ENCODE results near the gene EGFR. TPM values are rescaled to one million over a fixed set of nuclear protein-coding genes. Genes with fewer than 3 reads are reported as not detected.
"Not testable (repeated sequence)": the region's sequence is repeated elsewhere in the genome, so short reads cannot be mapped to it uniquely, and the experiment has no call there.

Gene EGFR
- total RNA-seq, 1 experiment from 2014 or later, result 0.68 TPM

GRCh38 chr7:55152516-55152915 is 133.7 kb downstream of the EGFR start:
- in situ Hi-C loops (cut with HindIII; ENCODE audit: low sequenced_read_pairs), result no loop called here
- no peak for DNase-seq (ENCODE audit: low spot score)

GRCh38 chr7:55154096-55154495 is 135.3 kb downstream of the EGFR start:
- in situ Hi-C loops (cut with HindIII; ENCODE audit: low sequenced_read_pairs), result no loop called here
- no peak for DNase-seq (ENCODE audit: low spot score)

GRCh38 chr7:55155351-55156117 is 136.7 kb downstream of the EGFR start:
- in situ Hi-C loops (cut with HindIII; ENCODE audit: low sequenced_read_pairs), result no loop called here

GRCh38 chr7:55156919-55157763 is 138.3 kb downstream of the EGFR start:
- in situ Hi-C loops (cut with HindIII; ENCODE audit: low sequenced_read_pairs), result no loop called here
- DNase-seq (ENCODE audit: low spot score), result no peak

More at GRCh38 chr7:55155351-55156117, 136.7 kb downstream of the EGFR start:
- DNase-seq (ENCODE audit: low spot score), result no peak

GRCh38 chr7:55157764-55158105 is 138.9 kb downstream of the EGFR start:
- DNase-seq (ENCODE audit: low spot score), result no peak

DNA sequence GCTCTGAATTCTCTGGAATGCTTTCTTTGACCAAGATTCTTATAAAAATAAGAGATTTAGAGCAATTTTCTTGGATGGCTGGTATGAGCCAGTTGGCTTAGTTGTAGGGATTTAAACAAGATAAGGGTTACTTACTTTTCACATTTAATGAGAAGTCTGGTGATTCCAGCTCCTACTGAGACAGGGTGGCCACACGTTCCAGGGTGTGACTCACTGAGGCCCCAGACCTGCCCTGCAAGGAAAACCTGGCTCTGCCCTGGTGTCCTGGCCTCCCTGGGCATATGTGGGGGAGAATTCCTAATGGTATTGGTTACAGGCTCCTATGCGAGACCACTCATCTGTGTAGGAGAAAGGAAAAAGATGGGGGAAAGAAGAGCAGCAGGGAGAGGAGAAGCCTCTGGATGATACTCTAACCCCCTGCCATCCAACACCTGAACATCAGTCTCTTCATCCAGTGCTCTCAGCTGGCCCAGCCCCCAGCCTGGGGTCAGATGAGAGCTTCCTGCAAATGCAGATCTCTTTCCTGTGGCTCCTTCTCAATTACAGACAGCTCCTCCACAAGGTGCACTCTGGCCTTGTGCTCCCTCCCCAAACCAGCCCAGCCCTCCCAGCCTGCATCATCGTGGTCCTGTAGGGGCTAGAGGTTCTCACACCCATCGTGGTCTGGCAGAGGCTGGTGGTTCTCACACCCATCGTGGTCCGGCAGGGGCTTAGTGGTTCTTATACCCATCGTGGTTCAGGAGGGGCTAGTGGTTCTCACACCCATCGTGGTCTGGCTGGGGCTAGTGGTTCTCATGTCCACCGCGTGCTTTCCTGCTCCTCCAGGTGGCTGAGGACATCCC is 139.9 kb downstream of the EGFR start:
- in situ Hi-C loops (cut with HindIII; ENCODE audit: low sequenced_read_pairs), result no loop called here
- no peak for DNase-seq (ENCODE audit: low spot score)

More at GRCh38 chr7:55157764-55158105, 138.9 kb downstream of the EGFR start:
- in situ Hi-C loops (cut with HindIII; ENCODE audit: low sequenced_read_pairs), result no loop called here

DNA sequence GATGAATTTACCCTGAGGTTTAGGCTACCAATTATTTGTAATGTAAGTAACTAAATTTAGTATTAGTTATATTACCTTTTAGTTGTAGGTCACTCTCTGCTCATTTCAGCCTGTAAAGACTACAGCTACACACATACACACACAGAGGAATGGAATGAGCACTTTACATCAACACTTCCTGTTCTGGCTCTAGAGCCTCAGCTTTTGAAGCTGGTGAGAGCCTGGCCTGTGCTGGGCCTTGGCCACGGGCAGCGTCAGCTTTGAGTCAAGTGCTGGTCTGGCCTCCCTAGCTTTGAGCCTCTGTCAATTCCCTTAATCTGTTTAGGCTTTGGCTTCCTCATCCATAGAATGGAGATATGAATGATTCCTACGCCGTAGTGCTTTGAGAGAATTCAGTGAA is 141.7 kb downstream of the EGFR start:
- in situ Hi-C loops (cut with HindIII; ENCODE audit: low sequenced_read_pairs), result no loop called here
- DNase-seq (ENCODE audit: low spot score), result no peak

- in situ Hi-C loops (cut with HindIII; ENCODE audit: low sequenced_read_pairs), result no loop called here
- DNase-seq (ENCODE audit: low spot score), result no peak
Observed at GRCh38 chr7:55161154-55161687, 142.4 kb downstream of the EGFR start.

GRCh38 chr7:55162476-55162875 is 143.7 kb downstream of the EGFR start:
- in situ Hi-C loops (cut with HindIII; ENCODE audit: low sequenced_read_pairs), result no loop called here
- DNase-seq (ENCODE audit: low spot score), result no peak

- in situ Hi-C loops (cut with HindIII; ENCODE audit: low sequenced_read_pairs), result no loop called here
- no peak for DNase-seq (ENCODE audit: low spot score)
Observed at GRCh38 chr7:55163733-55164132, 144.9 kb downstream of the EGFR start.

- DNase-seq (ENCODE audit: low spot score), result no peak
- in situ Hi-C loops (cut with HindIII; ENCODE audit: low sequenced_read_pairs), result no loop called here
Observed at GRCh38 chr7:55164527-55164926, 145.7 kb downstream of the EGFR start.

- in situ Hi-C loops (cut with HindIII; ENCODE audit: low sequenced_read_pairs), result no loop called here
Observed at GRCh38 chr7:55165176-55165861, 146.5 kb downstream of the EGFR start.

GRCh38 chr7:55167296-55167695 is 148.5 kb downstream of the EGFR start:
- DNase-seq (ENCODE audit: low spot score); in situ Hi-C loops (cut with HindIII; ENCODE audit: low sequenced_read_pairs): not testable (repeated sequence)

More at GRCh38 chr7:55165176-55165861, 146.5 kb downstream of the EGFR start:
- DNase-seq (ENCODE audit: low spot score), result no peak

DNA sequence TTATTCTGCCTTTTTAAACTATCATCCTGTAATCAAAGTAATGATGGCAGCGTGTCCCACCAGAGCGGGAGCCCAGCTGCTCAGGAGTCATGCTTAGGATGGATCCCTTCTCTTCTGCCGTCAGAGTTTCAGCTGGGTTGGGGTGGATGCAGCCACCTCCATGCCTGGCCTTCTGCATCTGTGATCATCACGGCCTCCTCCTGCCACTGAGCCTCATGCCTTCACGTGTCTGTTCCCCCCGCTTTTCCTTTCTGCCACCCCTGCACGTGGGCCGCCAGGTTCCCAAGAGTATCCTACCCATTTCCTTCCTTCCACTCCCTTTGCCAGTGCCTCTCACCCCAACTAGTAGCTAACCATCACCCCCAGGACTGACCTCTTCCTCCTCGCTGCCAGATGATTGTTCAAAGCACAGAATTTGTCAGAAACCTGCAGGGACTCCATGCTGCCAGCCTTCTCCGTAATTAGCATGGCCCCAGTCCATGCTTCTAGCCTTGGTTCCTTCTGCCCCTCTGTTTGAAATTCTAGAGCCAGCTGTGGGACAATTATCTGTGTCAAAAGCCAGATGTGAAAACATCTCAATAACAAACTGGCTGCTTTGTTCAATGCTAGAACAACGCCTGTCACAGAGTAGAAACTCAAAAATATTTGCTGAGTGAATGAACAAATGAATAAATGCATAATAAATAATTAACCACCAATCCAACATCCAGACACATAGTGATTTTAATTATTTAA is 151.7 kb downstream of the EGFR start:
- in situ Hi-C loops (cut with HindIII; ENCODE audit: low sequenced_read_pairs), result no loop called here
- no peak for DNase-seq (ENCODE audit: low spot score)

DNA sequence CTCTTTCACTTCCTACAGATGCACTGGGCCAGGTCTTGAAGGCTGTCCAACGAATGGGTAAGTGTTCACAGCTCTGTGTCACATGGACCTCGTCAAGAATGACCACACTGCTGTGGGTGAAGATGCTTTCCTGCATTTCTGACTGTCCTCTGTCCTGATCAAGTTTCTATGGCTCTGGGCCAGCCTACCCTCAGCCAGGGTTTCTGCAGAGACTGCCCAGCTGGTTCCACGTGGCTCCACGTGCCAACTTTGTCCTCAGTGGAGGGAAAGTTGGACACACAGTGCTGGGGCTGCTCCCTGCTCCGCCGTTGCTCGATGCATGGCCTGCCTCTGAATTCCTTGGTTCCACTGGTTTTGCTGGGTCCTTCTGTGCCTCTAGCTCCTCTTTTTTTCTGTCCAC is 152.3 kb downstream of the EGFR start:
- DNase-seq (ENCODE audit: low spot score), result no peak
- in situ Hi-C loops (cut with HindIII; ENCODE audit: low sequenced_read_pairs), result no loop called here

DNA sequence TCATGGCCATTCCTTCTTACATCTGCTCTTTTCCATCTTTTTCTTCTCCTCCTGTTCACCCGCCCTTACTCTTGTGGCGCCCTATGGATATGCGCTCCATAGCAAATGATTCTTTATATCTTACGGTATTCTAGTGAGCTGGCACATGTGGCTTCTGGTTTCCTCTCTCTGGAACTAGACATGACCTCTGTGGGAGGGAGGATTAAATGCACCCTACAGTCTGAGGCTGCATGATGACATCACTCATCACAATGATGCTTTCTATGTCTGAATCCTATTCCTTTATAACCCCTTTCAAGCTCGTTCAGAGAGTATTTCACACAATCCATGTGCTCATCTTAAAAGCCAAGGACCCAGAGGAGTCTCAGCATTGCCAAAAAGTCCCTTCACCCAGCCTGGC is 153.3 kb downstream of the EGFR start:
- in situ Hi-C loops (cut with HindIII; ENCODE audit: low sequenced_read_pairs), result no loop called here
- no peak for DNase-seq (ENCODE audit: low spot score)

DNA sequence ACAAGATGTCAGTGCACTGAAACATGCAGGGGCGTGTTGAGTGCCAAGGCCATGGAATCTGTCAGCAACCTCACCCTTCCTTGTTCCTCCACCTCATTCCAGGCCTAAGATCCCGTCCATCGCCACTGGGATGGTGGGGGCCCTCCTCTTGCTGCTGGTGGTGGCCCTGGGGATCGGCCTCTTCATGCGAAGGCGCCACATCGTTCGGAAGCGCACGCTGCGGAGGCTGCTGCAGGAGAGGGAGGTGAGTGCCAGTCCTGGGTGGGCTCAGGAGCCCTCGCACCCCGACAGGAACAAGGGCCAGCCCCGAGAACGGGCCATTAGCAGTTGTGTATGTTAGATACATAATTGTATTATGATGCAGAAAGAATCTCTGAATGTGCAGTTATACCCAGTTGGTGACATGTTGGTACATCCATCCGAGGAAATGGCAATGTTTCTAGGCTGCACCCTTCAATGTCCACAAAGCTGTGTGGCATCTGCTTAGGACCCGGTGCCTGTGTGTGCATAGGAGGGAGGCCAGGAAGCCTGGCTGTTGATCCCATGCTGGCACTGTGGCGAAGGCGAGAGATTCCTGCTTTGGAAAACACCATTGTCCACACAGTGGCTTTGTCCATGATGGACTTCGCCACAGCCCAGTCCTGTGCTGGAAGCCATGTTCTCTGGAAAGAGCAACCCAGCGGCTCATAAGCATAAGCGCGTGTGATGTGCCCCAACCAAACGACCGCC is 154.2 kb downstream of the EGFR start:
- DNase-seq (ENCODE audit: low spot score), result no peak
- in situ Hi-C loops (cut with HindIII; ENCODE audit: low sequenced_read_pairs), result no loop called here

GRCh38 chr7:55173671-55174070 is 154.9 kb downstream of the EGFR start:
- in situ Hi-C loops (cut with HindIII; ENCODE audit: low sequenced_read_pairs), result no loop called here
- no peak for DNase-seq (ENCODE audit: low spot score)

Data from G401 (cell line).